ENCODE measurements around the gene APOL1. TPM values are rescaled to one million over a fixed set of nuclear protein-coding genes. Genes with fewer than 3 reads are reported as not detected.
A peak's percentile ranks its signal among the peaks of the same experiment; 100 is the strongest.
"Not testable (repeated sequence)": the region's sequence is repeated elsewhere in the genome, so short reads cannot be mapped to it uniquely, and the experiment has no call there.

APOL1 gene
- total RNA-seq, 1 donor from 2014 or later = 0.12 TPM

DNA sequence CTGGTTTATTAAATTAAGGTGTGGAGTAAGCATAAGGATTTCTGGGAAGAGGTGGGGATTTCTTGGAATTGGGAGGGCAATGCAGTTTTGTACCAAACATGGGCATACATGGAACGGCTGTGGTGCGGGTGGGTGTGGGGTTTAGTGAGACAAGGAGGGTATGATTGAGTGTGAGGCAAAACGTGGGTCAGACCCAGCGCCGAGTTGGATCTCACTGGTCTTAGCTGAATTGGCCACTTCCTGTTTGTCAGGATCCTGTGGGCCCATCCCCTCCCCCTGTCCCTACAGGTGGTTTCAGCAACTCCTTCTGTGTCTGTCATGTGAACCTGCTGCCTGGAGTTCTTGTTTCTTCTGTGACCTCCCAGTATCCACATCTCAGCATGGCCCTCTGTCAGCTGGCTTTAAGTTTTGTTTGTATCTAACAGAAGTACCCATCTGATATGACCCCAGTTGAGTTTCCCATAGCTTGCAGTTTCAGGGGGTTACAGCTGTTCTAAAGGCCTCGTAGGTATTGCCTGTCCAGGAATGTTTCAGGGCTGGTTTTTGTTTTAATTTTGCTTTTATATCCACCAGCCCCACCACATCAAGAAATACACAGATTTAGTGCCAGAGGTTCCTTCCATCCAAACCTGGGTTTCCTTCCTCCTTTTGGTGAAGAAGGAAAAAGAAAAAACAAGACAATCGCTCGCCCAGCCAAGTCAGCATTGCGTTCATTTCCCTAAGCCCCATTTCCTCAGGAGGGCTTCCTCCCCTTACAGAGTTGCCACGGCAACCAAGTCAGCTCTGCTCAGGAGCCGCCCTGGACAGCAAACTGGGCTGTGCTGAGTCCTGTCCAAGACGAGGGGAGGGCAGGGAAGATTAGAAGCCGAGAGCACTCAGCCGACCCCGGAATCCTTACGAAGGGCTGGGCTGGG lies 6.0 kb downstream of the APOL1 start:
- no peaks in the 10 kb centered on the region for H3K9me3 Mint-ChIP-seq (ENCODE audit: low read depth)
- H3K27ac Mint-ChIP-seq = peak overlapping the region; percentile 85
- DNase-seq (ENCODE audit: low spot score, unreplicated experiment) = no peak
- peak overlapping the region; percentile 31 for H3K4me3 Mint-ChIP-seq (ENCODE audit: low read depth)
- H3K36me3 Mint-ChIP-seq (ENCODE audit: insufficient read depth) = no peaks in the 10 kb centered on the region
- no peak for TF ChIP-seq CTCF (IDR thresholded peaks at IDR 0.05; ENCODE audit: unreplicated experiment)
- peaks cover 14% of the 10 kb centered on the region for H3K4me1 Mint-ChIP-seq (ENCODE audit: low read depth)
- H3K27me3 Mint-ChIP-seq = no peaks in the 10 kb centered on the region

- H3K4me1 Mint-ChIP-seq (ENCODE audit: low read depth) = peaks cover 14% of the 10 kb centered on the region
- H3K27me3 Mint-ChIP-seq = no peaks in the 10 kb centered on the region
- H3K36me3 Mint-ChIP-seq (ENCODE audit: insufficient read depth) = no peaks in the 10 kb centered on the region
- peak overlapping the region; percentile 85 for H3K27ac Mint-ChIP-seq
- DNase-seq (ENCODE audit: low spot score, unreplicated experiment) = no peak
- H3K9me3 Mint-ChIP-seq (ENCODE audit: low read depth) = no peaks in the 10 kb centered on the region
- peak overlapping the region; percentile 31 for H3K4me3 Mint-ChIP-seq (ENCODE audit: low read depth)
- no peak for TF ChIP-seq CTCF (IDR thresholded peaks at IDR 0.05; ENCODE audit: unreplicated experiment)
Observed at GRCh38 chr22:36259615-36260300, 6.8 kb downstream of the APOL1 start.

GRCh38 chr22:36261675-36262074 lies 8.7 kb downstream of the APOL1 start:
- H3K36me3 Mint-ChIP-seq (ENCODE audit: insufficient read depth); H3K27me3 Mint-ChIP-seq; DNase-seq (ENCODE audit: low spot score, unreplicated experiment); H3K27ac Mint-ChIP-seq; H3K9me3 Mint-ChIP-seq (ENCODE audit: low read depth); H3K4me3 Mint-ChIP-seq (ENCODE audit: low read depth): not testable (repeated sequence)
- H3K4me1 Mint-ChIP-seq (ENCODE audit: low read depth) = peaks cover 14% of the 10 kb centered on the region

- H3K36me3 Mint-ChIP-seq (ENCODE audit: insufficient read depth); H3K27me3 Mint-ChIP-seq; H3K4me3 Mint-ChIP-seq (ENCODE audit: low read depth); H3K27ac Mint-ChIP-seq; DNase-seq (ENCODE audit: low spot score, unreplicated experiment); H3K9me3 Mint-ChIP-seq (ENCODE audit: low read depth): not testable (repeated sequence)
- peaks cover 14% of the 10 kb centered on the region for H3K4me1 Mint-ChIP-seq (ENCODE audit: low read depth)
Observed at GRCh38 chr22:36262307-36262706, 9.4 kb downstream of the APOL1 start.

DNA sequence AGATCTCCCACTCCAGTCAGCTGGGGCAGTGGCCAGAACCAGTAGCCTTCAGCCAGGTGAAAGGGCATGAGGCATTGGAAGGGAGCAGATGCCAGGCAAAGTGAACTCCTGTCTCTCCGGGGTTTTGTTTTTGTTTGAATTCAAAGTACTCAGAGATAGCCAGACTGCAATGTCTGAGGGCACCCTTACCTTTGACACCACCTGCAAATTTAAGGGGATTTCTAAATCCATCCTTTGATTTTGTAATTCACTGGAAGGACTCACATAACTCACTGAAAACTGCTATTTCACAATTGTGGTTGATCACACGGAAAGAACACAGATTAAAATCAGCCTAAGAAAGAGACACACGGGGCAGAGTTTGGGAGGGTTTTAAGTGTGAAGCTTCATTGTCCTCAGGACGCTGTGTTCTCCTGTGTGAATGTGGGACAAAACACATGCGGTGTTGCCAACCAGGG lies 10.3 kb downstream of the APOL1 start:
- not testable (repeated sequence) for H3K36me3 Mint-ChIP-seq (ENCODE audit: insufficient read depth); H3K27ac Mint-ChIP-seq; H3K27me3 Mint-ChIP-seq; DNase-seq (ENCODE audit: low spot score, unreplicated experiment); H3K4me3 Mint-ChIP-seq (ENCODE audit: low read depth); H3K9me3 Mint-ChIP-seq (ENCODE audit: low read depth)
- peaks cover 14% of the 10 kb centered on the region for H3K4me1 Mint-ChIP-seq (ENCODE audit: low read depth)

GRCh38 chr22:36263886-36264664 lies 11.1 kb downstream of the APOL1 start:
- H3K27ac Mint-ChIP-seq; H3K27me3 Mint-ChIP-seq; DNase-seq (ENCODE audit: low spot score, unreplicated experiment); H3K36me3 Mint-ChIP-seq (ENCODE audit: insufficient read depth); H3K9me3 Mint-ChIP-seq (ENCODE audit: low read depth); H3K4me3 Mint-ChIP-seq (ENCODE audit: low read depth); H3K4me1 Mint-ChIP-seq (ENCODE audit: low read depth): not testable (repeated sequence)

DNA sequence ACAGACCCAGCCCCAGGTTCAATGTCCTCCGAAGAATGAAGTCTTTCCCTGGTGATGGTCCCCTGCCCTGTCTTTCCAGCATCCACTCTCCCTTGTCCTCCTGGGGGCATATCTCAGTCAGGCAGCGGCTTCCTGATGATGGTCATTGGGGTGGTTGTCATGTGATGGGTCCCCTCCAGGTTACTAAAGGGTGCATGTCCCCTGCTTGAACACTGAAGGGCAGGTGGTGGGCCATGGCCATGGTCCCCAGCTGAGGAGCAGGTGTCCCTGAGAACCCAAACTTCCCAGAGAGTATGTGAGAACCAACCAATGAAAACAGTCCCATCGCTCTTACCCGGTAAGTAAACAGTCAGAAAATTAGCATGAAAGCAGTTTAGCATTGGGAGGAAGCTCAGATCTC lies 14.1 kb downstream of the APOL1 start:
- no peak for DNase-seq (ENCODE audit: low spot score, unreplicated experiment)
- Mint-ChIP-seq H3K9me3 (ENCODE audit: low read depth) (no peaks in the 10 kb centered on the region), H3K4me3 (ENCODE audit: low read depth) (no peak overlapping the region), H3K36me3 (ENCODE audit: insufficient read depth) (no peaks in the 10 kb centered on the region), H3K27me3 (no peaks in the 10 kb centered on the region), H3K4me1 (ENCODE audit: low read depth) (no peaks in the 10 kb centered on the region), H3K27ac (no peak overlapping the region)
- TF ChIP-seq CTCF (IDR thresholded peaks at IDR 0.05; ENCODE audit: unreplicated experiment) = no peak
